Astrocyte (in vitro differentiated cells and primary cell): Measurements from ENCODE around the gene PFDN4. TPM values are rescaled to one million over a fixed set of nuclear protein-coding genes. Genes with fewer than 3 reads are reported as not detected.

Experiments
- DNase-seq: peaks from one replicate; pipeline ENCODE4 v3.0.0-alpha.2; 2010; ENCODE audit warnings: low read depth
- FAIRE-seq: peaks from 2 replicates; lab custom pipeline; 2011; peaks lifted over from hg19 to GRCh38; lab: Jason Lieb, UNC
- H2AFZ ChIP-seq: 2 replicates; pipeline ENCODE4 v1.6.0; 2012; ENCODE audit warnings: low read depth, low read length, inconsistent platforms
- H3K27ac ChIP-seq: 2 replicates; pipeline ENCODE4 v1.5.1; 2011; ENCODE audit warnings: low read depth, low read length, inconsistent platforms
- H3K27me3 ChIP-seq: 2 replicates; pipeline ENCODE4 v1.6.0; 2011; ENCODE audit warnings: low read length, inconsistent platforms; ENCODE audit not compliant: insufficient read depth
- H3K36me3 ChIP-seq: 2 replicates; pipeline ENCODE4 v1.5.1; 2011; ENCODE audit warnings: low read length, inconsistent platforms; ENCODE audit not compliant: insufficient read depth
- H3K4me1 ChIP-seq: 2 replicates; pipeline ENCODE4 v1.5.1; 2011; ENCODE audit warnings: low read length, inconsistent platforms; ENCODE audit not compliant: insufficient read depth
- H3K4me2 ChIP-seq: 2 replicates; pipeline ENCODE4 v1.6.0; 2012; ENCODE audit warnings: low read length, inconsistent platforms
- H3K4me3 ChIP-seq: 2 replicates; pipeline ENCODE4 v1.5.1; 2011; ENCODE audit warnings: low read depth, mild to moderate bottlenecking, low read length, inconsistent platforms; ENCODE audit not compliant: insufficient read depth
- H3K79me2 ChIP-seq: 2 replicates; pipeline ENCODE4 v1.6.0; 2012; ENCODE audit warnings: mild to moderate bottlenecking, low read length, inconsistent platforms; ENCODE audit not compliant: insufficient read depth
- H3K9ac ChIP-seq: 2 replicates; pipeline ENCODE4 v1.6.0; 2012; ENCODE audit warnings: mild to moderate bottlenecking, low read length, inconsistent platforms
- H3K9me3 ChIP-seq: 2 replicates; pipeline ENCODE4 v1.5.1; 2012; ENCODE audit warnings: low read depth, mild to moderate bottlenecking, low read length, inconsistent platforms; ENCODE audit not compliant: insufficient read depth
- H4K20me1 ChIP-seq: 2 replicates; pipeline ENCODE4 v1.6.0; 2012; ENCODE audit warnings: low read length, inconsistent platforms; ENCODE audit not compliant: insufficient read depth
- H3K27ac Mint-ChIP-seq: one replicate; pipeline ENCODE4 v1.8.0; 2021; ENCODE audit warnings: mild to moderate bottlenecking, mixed read lengths; ENCODE audit not compliant: unreplicated experiment
- H3K27me3 Mint-ChIP-seq: one replicate; pipeline ENCODE4 v1.8.0; 2021; ENCODE audit warnings: low read depth, mixed read lengths; ENCODE audit not compliant: unreplicated experiment
- H3K36me3 Mint-ChIP-seq: one replicate; pipeline ENCODE4 v1.8.0; 2021; ENCODE audit warnings: low read depth, mixed read lengths; ENCODE audit not compliant: unreplicated experiment
- H3K4me1 Mint-ChIP-seq: one replicate; pipeline ENCODE4 v1.8.0; 2021; ENCODE audit warnings: low read depth, mixed read lengths; ENCODE audit not compliant: unreplicated experiment
- H3K4me3 Mint-ChIP-seq: one replicate; pipeline ENCODE4 v1.8.0; 2021; ENCODE audit warnings: mild to moderate bottlenecking, moderate library complexity, mixed read lengths; ENCODE audit not compliant: unreplicated experiment
- H3K9me3 Mint-ChIP-seq: one replicate; pipeline ENCODE4 v1.8.0; 2021; ENCODE audit warnings: mild to moderate bottlenecking, mixed read lengths; ENCODE audit not compliant: unreplicated experiment
- EZH2 ChIP-seq: IDR thresholded peaks from 2 replicates; pipeline ENCODE4 v1.6.1; 2012; ENCODE audit warnings: mild to moderate bottlenecking, low read length, inconsistent platforms; ENCODE audit not compliant: insufficient read depth
- total RNA-seq: library from RNA; stranded (reverse); gene quantifications from 2 replicates; pipeline ENCODE4 v1.2.1, GENCODE V29; 2021
- TF ChIP-seq, protein P1 (sequence below): IDR thresholded peaks from 2 replicates; pipeline ENCODE4 v1.5.1; 2011; ENCODE audit warnings: low read depth, mild to moderate bottlenecking, inconsistent platforms, low read length, moderate library complexity; ENCODE audit not compliant: insufficient read depth

The PFDN4 gene
- total RNA-seq, 1 donor from 2014 or later: 35.2 TPM

DNA sequence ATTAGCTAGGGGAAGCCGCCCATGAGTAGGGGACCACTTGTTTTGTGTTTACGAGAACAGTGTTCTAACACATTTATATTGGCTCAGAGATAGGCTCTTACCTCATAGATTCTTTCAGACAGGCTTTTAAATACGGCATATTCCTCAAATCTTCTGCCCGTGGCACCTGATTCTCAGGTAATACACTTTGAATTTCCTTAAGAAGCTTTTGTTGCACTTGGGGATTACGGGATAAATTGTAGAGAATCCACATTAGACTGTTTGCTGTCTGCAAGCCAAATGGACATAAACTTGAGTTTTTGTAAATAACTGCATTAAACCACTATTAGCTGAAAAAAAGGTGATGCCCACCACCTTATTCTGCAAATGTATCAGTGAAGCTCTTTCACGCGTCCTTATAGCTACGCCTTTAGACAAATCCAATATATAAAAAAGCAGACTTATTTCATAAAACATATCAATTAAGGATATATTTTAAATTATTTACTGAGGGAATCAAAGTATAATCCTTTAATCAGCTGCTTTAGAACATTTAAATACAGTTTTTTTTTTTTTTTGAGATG, 49.0 kb upstream of the PFDN4 start:
- Mint-ChIP-seq H3K4me1 (no peaks in the 10 kb centered on the region), H3K36me3 (no peaks in the 10 kb centered on the region), H3K9me3 (no peaks in the 10 kb centered on the region), H3K27me3 (peaks cover 8% of the 10 kb centered on the region), H3K4me3 (no peak overlapping the region), H3K27ac (no peak overlapping the region)
- no peak overlapping the region for H3K4me2 ChIP-seq
- no peak overlapping the region for H3K4me3 ChIP-seq
- H3K79me2 ChIP-seq: no peaks in the 10 kb centered on the region
- TF ChIP-seq, protein P1, sequence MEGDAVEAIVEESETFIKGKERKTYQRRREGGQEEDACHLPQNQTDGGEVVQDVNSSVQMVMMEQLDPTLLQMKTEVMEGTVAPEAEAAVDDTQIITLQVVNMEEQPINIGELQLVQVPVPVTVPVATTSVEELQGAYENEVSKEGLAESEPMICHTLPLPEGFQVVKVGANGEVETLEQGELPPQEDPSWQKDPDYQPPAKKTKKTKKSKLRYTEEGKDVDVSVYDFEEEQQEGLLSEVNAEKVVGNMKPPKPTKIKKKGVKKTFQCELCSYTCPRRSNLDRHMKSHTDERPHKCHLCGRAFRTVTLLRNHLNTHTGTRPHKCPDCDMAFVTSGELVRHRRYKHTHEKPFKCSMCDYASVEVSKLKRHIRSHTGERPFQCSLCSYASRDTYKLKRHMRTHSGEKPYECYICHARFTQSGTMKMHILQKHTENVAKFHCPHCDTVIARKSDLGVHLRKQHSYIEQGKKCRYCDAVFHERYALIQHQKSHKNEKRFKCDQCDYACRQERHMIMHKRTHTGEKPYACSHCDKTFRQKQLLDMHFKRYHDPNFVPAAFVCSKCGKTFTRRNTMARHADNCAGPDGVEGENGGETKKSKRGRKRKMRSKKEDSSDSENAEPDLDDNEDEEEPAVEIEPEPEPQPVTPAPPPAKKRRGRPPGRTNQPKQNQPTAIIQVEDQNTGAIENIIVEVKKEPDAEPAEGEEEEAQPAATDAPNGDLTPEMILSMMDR: no peak
- TF ChIP-seq EZH2: no peak
- H4K20me1 ChIP-seq: no peaks in the 10 kb centered on the region
- DNase-seq (no peak), FAIRE-seq (no peak)
- no peaks in the 10 kb centered on the region for H3K9me3 ChIP-seq
- H3K4me1 ChIP-seq: no peaks in the 10 kb centered on the region
- H3K27me3 ChIP-seq: peaks cover 3% of the 10 kb centered on the region
- H3K27ac ChIP-seq: no peak overlapping the region
- H2AFZ ChIP-seq: no peak overlapping the region
- H3K9ac ChIP-seq: no peak overlapping the region
- no peaks in the 10 kb centered on the region for H3K36me3 ChIP-seq

DNA sequence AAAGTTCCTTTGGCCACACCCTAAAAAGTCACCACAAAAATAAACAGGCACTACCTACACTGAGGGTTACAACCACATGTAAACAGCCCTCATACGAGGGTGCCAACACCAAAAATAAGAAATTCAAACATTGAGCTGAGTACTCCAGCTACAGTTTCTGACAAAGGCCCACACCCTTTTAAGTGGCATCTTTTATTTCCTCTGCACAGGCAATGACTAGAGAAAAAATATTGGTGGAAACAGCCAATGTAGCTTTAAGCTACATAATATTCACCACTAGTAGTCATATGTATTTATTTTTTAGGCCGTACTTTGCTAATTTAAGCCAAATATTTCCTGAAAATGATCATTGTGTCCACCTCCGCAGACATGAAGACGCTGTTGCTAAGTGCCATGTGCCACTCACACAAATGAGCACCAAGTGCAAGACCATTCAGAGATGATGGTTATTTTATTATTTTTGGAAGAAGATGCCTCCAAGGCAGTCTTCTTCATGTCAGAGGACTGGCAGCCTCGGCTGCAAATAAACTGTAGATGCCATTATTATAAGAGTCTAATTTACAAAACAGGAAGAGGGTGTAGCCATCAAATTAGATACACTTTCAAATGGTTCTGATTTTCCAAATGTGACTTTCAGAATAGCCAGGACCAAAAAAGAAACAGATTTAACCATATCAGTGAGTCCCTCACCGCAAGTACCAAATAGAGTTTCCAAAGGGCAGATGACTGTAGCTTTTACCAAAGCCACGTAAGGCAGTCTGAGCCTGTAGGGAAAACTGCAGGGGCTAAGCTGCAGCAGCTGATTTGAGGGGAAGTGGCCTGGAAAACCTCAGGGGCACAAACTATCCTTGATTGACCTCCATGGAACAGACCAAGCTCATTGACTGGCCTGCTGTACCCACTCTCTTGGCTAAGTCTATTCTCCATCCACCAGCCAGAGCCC, 47.6 kb upstream of the PFDN4 start:
- Histone ChIP-seq H3K27ac (no peak overlapping the region), H2AFZ (no peak overlapping the region), H3K36me3 (no peaks in the 10 kb centered on the region), H3K27me3 (peaks cover 3% of the 10 kb centered on the region), H3K4me2 (no peak overlapping the region), H3K4me3 (no peak overlapping the region), H4K20me1 (no peaks in the 10 kb centered on the region), H3K79me2 (no peaks in the 10 kb centered on the region), H3K9ac (no peak overlapping the region), H3K4me1 (no peaks in the 10 kb centered on the region), H3K9me3 (no peaks in the 10 kb centered on the region)
- H3K27me3 Mint-ChIP-seq: peaks cover 8% of the 10 kb centered on the region
- no peaks in the 10 kb centered on the region for H3K4me1 Mint-ChIP-seq
- no peaks in the 10 kb centered on the region for H3K36me3 Mint-ChIP-seq
- DNase-seq (no peak), FAIRE-seq (no peak)
- H3K27ac Mint-ChIP-seq: no peak overlapping the region
- no peak for TF ChIP-seq EZH2
- TF ChIP-seq, protein P1: no peak
- no peaks in the 10 kb centered on the region for H3K9me3 Mint-ChIP-seq
- no peak overlapping the region for H3K4me3 Mint-ChIP-seq
